ENCODE data around the gene PTTG1IP.
"Not testable (repeated sequence)": the region's sequence is repeated elsewhere in the genome, so short reads cannot be mapped to it uniquely, and the experiment has no call there.

The PTTG1IP gene

DNA sequence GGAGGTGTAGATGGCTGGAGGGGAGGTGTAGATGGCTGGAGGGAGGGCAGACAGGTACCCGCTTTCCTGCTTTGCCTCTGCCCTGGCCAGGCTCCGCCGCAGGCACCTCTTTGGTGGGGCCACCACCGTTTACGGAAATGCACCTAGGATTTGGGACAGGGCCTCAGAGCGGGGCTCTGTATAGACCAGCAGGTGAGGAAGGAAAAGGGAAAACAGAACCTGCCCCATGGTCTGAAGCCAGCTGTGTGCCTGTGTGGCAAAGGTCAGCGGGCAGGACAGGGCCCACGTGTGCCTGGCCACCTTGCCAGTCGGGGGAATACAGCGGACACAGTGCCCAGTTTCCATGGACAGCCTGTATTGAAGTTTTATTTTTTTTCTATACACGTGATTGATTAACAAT lies 12.1 kb upstream of the PTTG1IP start:
- H3K4me3 ChIP-seq (ENCODE audit: low read depth, low read length): no peak overlapping the region
- H3K4me1 ChIP-seq: no peaks in the 10 kb centered on the region
- TF ChIP-seq, protein P1, sequence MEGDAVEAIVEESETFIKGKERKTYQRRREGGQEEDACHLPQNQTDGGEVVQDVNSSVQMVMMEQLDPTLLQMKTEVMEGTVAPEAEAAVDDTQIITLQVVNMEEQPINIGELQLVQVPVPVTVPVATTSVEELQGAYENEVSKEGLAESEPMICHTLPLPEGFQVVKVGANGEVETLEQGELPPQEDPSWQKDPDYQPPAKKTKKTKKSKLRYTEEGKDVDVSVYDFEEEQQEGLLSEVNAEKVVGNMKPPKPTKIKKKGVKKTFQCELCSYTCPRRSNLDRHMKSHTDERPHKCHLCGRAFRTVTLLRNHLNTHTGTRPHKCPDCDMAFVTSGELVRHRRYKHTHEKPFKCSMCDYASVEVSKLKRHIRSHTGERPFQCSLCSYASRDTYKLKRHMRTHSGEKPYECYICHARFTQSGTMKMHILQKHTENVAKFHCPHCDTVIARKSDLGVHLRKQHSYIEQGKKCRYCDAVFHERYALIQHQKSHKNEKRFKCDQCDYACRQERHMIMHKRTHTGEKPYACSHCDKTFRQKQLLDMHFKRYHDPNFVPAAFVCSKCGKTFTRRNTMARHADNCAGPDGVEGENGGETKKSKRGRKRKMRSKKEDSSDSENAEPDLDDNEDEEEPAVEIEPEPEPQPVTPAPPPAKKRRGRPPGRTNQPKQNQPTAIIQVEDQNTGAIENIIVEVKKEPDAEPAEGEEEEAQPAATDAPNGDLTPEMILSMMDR (IDR thresholded peaks at IDR 0.05; ENCODE audit: low read depth, low read length): no peak
- no peak for DNase-seq
- no peaks in the 10 kb centered on the region for H3K36me3 ChIP-seq
- H3K27me3 ChIP-seq: no peaks in the 10 kb centered on the region
- H3K9me3 ChIP-seq: no peaks in the 10 kb centered on the region

- TF ChIP-seq, protein P1 (IDR thresholded peaks at IDR 0.05; ENCODE audit: low read depth, low read length): no peak
- no peaks in the 10 kb centered on the region for H3K36me3 ChIP-seq
- H3K27me3 ChIP-seq: peaks cover 11% of the 10 kb centered on the region
- DNase-seq: no peak
- no peaks in the 10 kb centered on the region for H3K9me3 ChIP-seq
- no peaks in the 10 kb centered on the region for H3K4me1 ChIP-seq
- no peak overlapping the region for H3K4me3 ChIP-seq (ENCODE audit: low read depth, low read length)
Measured at GRCh38 chr21:44884097-44884496, 10.6 kb upstream of the PTTG1IP start.

DNA sequence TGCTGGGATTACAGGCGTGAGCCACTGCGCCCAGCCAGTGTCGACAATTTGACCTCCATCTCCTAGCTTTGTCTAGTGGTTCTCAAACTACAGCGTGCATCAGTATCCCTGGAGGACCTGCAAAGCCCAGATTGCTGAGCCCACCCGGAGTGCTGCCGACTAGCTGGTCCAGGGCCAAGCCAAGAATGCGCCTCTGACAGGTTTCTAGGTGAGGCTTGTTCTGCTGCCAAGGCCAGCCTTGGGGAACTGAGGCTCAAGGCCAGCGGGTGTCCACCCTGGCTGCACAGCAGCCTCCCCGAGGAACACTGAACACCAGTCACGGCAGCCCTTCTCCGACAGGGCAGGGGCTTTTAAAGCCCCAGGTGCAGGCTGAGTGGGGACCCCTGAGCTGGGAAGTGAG lies 9.8 kb upstream of the PTTG1IP start:
- no peak overlapping the region for H3K4me3 ChIP-seq (ENCODE audit: low read depth, low read length)
- no peaks in the 10 kb centered on the region for H3K4me1 ChIP-seq
- TF ChIP-seq, protein P1 (IDR thresholded peaks at IDR 0.05; ENCODE audit: low read depth, low read length): no peak
- no peaks in the 10 kb centered on the region for H3K9me3 ChIP-seq
- H3K27me3 ChIP-seq: peaks cover 18% of the 10 kb centered on the region
- DNase-seq: no peak
- H3K36me3 ChIP-seq: no peaks in the 10 kb centered on the region

DNA sequence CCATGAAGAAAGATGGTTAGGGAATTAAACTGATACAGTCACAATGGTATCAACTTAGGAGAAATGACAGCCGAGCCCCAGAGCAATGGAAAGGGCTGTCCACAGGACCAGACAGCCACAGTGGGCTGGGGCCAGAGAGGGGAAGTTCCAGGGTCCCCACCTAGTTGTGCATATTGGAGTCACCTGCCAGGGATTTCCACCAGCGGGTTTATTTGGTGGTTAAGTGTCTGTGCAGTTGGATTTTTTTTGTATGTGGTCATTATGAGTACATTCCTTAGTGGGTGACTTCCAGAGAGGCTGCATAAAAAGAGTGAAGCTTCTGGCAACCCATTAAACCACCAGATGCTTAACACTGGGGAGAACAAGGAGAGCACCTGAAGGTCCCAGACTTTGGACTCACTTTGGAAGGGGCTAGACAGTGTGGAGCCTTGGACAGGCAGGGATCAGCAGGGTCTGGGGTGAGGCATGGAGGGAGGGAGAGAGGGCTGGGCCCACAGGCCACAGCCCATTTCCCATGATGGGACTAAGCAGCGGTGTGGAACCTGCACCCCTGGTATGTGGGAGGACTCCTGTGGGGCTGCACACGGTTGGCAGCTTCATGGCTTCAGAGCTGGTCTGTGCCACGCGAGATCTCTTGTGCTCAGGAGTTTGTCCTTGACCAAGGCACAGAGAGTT lies 7.8 kb upstream of the PTTG1IP start:
- DNase-seq: no peak
- no peaks in the 10 kb centered on the region for H3K4me1 ChIP-seq
- TF ChIP-seq, protein P1 (IDR thresholded peaks at IDR 0.05; ENCODE audit: low read depth, low read length): no peak

DNA sequence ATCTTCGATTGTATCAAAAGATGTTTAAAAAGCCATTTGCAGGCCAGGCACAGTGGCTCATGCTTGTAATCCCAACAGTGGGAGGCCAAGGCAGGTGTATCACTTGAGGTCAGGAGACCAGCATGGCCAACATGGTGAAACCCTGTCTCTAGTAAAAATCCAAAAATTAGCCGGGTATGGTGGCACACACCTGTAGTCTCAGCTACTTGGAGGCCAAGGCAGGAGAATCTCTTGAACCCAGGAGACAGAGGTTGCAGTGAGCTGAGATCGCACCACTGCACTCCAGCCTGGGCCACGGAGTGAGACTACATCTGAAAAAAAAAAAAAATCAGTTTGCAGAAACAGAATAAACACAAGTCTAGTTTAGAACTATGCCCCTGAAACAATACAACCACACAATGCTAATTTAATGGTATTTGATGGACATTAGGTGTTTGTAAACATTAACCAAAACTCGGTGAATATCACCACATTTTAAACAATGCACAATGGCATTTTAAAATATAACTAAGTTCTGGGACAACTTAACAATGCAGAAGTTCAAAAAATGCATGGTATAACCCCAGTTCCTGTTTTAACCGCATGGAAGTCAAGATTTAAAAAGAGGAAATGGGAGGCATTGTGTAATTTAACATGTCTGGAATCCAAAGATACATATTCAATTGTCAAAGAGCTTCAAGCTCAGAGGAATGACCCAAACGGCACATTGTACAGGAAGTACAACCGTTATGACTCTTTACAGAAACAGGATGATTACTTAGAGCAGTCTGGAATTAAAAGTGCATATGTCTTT lies 7.1 kb upstream of the PTTG1IP start:
- no peak for DNase-seq
- peaks cover 41% of the 10 kb centered on the region for H3K27me3 ChIP-seq
- TF ChIP-seq, protein P1 (IDR thresholded peaks at IDR 0.05; ENCODE audit: low read depth, low read length): no peak

More for the DNA sequence above, 7.8 kb upstream of the PTTG1IP start:
- Histone ChIP-seq H3K4me3 (ENCODE audit: low read depth, low read length) (no peak overlapping the region), H3K27me3 (peaks cover 34% of the 10 kb centered on the region), H3K36me3 (no peaks in the 10 kb centered on the region), H3K9me3 (no peaks in the 10 kb centered on the region)

GRCh38 chr21:44879238-44879637 lies 5.7 kb upstream of the PTTG1IP start:
- not testable (repeated sequence) for H3K4me1 ChIP-seq; DNase-seq; H3K36me3 ChIP-seq; H3K9me3 ChIP-seq; H3K4me3 ChIP-seq (ENCODE audit: low read depth, low read length)
- peaks cover 55% of the 10 kb centered on the region for H3K27me3 ChIP-seq

More for the DNA sequence above, 7.1 kb upstream of the PTTG1IP start:
- no peak overlapping the region for H3K4me3 ChIP-seq (ENCODE audit: low read depth, low read length)
- H3K4me1 ChIP-seq: no peaks in the 10 kb centered on the region
- no peaks in the 10 kb centered on the region for H3K36me3 ChIP-seq
- H3K9me3 ChIP-seq: no peaks in the 10 kb centered on the region

Data from BE2C (cell line).